ENCODE data around the gene BPI. TPM values are rescaled to one million over a fixed set of nuclear protein-coding genes. Genes with fewer than 3 reads are reported as not detected.
"Not testable (repeated sequence)": the region's sequence is repeated elsewhere in the genome, so short reads cannot be mapped to it uniquely, and the experiment has no call there.

Gene BPI
- total RNA-seq = under 1 TPM in 2 of 4 donors, not detected in 2; 0.22 to 0.40 TPM

DNA sequence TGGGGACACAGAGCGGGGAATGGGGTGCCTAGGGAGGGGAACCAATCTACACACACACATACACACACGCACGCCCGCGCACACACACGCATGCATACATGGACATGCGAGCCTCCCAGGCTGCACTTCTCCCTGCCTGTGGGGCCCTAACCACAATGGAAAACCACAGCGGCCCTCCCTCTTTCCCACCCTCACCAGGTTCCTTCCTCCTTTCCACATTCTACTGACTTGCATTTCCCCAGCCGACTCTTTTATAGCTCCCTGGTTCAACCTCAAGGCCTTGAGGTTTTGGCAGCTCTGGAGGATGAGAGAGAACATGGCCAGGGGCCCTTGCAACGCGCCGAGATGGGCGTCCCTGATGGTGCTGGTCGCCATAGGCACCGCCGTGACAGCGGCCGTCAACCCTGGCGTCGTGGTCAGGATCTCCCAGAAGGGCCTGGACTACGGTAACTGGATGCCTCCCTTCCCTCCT lies at the start of gene BPI:
Gene BPI, plus strand, starts transcription at position 249 of the 472 bp plus-strand sequence. Its CDS starts 68 bp downstream, at position 317.
- intact Hi-C loops (cut with DNase I) = no loop called here
- H3K4me1 ChIP-seq = peaks cover 0 to 4% of the 10 kb centered on the region in 2 donors
- no peak for TF ChIP-seq POLR2A (IDR thresholded peaks at IDR 0.05)
- TF ChIP-seq, protein P1, sequence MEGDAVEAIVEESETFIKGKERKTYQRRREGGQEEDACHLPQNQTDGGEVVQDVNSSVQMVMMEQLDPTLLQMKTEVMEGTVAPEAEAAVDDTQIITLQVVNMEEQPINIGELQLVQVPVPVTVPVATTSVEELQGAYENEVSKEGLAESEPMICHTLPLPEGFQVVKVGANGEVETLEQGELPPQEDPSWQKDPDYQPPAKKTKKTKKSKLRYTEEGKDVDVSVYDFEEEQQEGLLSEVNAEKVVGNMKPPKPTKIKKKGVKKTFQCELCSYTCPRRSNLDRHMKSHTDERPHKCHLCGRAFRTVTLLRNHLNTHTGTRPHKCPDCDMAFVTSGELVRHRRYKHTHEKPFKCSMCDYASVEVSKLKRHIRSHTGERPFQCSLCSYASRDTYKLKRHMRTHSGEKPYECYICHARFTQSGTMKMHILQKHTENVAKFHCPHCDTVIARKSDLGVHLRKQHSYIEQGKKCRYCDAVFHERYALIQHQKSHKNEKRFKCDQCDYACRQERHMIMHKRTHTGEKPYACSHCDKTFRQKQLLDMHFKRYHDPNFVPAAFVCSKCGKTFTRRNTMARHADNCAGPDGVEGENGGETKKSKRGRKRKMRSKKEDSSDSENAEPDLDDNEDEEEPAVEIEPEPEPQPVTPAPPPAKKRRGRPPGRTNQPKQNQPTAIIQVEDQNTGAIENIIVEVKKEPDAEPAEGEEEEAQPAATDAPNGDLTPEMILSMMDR (IDR thresholded peaks at IDR 0.05) = no peak

DNA sequence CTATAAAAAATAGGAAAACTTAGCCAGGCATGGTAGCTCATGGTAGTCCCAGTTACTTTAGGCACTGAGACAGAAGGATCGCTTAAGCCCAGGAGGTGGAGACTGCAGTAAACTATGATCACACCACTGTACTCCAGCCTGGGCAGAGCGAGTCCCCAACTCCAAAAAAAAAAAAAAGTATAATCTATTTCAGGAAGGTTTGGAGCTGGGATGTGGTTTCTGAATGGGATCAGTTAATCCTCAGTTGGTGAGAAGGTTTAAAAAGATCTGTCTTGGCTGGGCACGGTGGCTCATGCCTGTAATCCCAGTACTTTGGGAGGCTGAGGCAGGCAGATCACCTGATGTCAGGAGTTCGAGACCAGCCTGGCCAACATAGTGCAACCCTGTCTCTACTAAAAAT lies 49.3 kb upstream of the BPI start:
- 86 to 88% methylated on average over 4 of the region's 4 CpGs for WGBS, 2 donors
- intact Hi-C loops (cut with DNase I); H3K27me3 ChIP-seq: not testable (repeated sequence)

More for the DNA sequence above, at the start of gene BPI:
- Histone ChIP-seq H3K27ac (no peak within 1 kb of the TSS), H3K4me3 (replicated peaks in 1 of 3) (no peak within 1 kb of the TSS), H3K36me3 (no peaks in the 10 kb centered on the region), H3K9me3 (no peaks in the 10 kb centered on the region), H3K27me3 (peaks cover 4% of the 10 kb centered on the region)
- 65 to 86% methylated on average over 21 of the region's 21 CpGs for WGBS, 2 donors
- no peak for DNase-seq

DNA sequence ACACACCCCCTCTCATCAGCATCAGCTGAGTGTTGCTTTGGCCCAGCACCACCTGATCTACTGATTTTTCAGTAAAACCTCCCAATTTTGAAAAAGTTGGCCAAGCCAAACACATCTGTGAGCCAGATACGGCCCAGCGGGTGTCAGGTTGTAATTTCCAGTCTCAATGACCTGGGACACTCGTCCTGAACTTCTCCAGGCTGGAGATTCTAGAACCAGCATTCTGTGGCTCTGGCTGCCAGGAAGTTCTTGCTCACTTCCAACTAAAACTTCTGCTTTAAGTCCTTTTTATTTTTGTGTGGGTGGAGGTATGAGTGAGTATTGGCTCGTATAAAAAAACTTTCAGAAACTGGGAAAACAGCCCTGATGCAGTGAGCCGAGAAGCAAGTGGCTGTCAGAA lies 48.6 kb upstream of the BPI start:
- no peak for TF ChIP-seq POLR2A (IDR thresholded peaks at IDR 0.05)
- TF ChIP-seq, protein P1 (IDR thresholded peaks at IDR 0.05) = no peak
- peaks cover 0 to 16% of the 10 kb centered on the region in 2 donors for H3K4me1 ChIP-seq
- H3K4me3 ChIP-seq (replicated peaks in 1 of 3) = no peak overlapping the region
- 14 to 15% methylated on average over 5 of the region's 5 CpGs for WGBS, 2 donors
- peaks cover 5% of the 10 kb centered on the region for H3K27me3 ChIP-seq
- intact Hi-C loops (cut with DNase I) = no loop called here
- H3K36me3 ChIP-seq = no peaks in the 10 kb centered on the region
- peak overlapping the region in 1 of 3 donors; percentile 35 for H3K27ac ChIP-seq
- DNase-seq = peak; percentile 47 to 48
- no peaks in the 10 kb centered on the region for H3K9me3 ChIP-seq

More for the DNA sequence above, 49.3 kb upstream of the BPI start:
- H3K36me3 ChIP-seq; H3K9me3 ChIP-seq; H3K27ac ChIP-seq; DNase-seq; H3K4me3 ChIP-seq (replicated peaks in 1 of 3): not testable (repeated sequence)
- peaks cover 0 to 13% of the 10 kb centered on the region in 2 donors for H3K4me1 ChIP-seq

DNA sequence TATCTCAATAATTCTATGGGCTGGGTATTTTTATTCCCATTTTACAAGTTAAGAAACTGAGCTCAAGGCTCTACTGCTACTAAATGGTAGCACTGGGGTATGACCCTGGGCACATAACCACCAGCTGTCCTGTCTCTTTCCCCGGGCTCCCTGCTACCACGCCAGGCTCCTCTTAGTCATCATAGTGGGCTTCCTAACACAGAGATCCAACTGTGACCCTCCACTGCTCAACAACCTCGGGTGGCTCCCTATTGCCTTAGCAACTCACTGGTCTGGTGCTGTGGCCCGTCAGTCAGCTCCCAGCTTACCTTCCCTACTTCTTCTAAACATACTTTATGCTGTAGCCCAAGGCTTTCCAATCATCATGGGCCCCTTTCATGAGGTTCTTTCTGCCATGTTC lies 47.9 kb upstream of the BPI start:
- peaks cover 7% of the 10 kb centered on the region for H3K27me3 ChIP-seq
- H3K9me3 ChIP-seq = no peaks in the 10 kb centered on the region
- TF ChIP-seq POLR2A (IDR thresholded peaks at IDR 0.05) = no peak
- TF ChIP-seq, protein P1 (IDR thresholded peaks at IDR 0.05) = no peak
- intact Hi-C loops (cut with DNase I) = no loop called here
- no peak overlapping the region for H3K27ac ChIP-seq
- peaks cover 0 to 19% of the 10 kb centered on the region in 2 donors for H3K4me1 ChIP-seq
- no peak overlapping the region for H3K4me3 ChIP-seq (replicated peaks in 1 of 3)
- WGBS, 2 donors = 87 to 88% methylated on average over 4 of the region's 4 CpGs
- H3K36me3 ChIP-seq = no peaks in the 10 kb centered on the region
- no peak for DNase-seq

DNA sequence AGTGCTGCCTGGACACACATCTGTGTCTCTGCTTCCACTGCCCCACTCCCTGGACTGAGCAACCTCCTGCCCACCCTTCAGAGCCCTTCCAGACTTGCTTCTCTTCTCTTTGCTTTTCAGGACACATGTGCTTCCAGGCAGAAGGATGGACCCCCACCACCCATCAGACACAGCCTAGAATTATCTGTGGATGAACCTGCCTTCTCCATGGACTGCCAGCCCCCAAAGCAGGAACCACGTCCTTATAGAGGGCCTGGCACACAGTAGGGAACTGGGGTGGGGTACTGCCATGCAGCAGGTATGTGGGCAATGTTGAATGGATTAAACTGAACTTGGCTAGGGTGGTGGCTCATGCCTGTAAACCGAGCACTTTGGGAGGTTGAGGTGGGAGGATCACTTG lies 47.0 kb upstream of the BPI start:
- peaks cover 0 to 19% of the 10 kb centered on the region in 2 donors for H3K4me1 ChIP-seq
- no peak overlapping the region for H3K27ac ChIP-seq
- WGBS, 2 donors = 88 to 100% methylated on average over 2 of the region's 2 CpGs
- intact Hi-C loops (cut with DNase I) = no loop called here
- H3K36me3 ChIP-seq = no peaks in the 10 kb centered on the region
- H3K27me3 ChIP-seq = peaks cover 7% of the 10 kb centered on the region
- DNase-seq = no peak
- no peak for TF ChIP-seq POLR2A (IDR thresholded peaks at IDR 0.05)
- TF ChIP-seq, protein P1 (IDR thresholded peaks at IDR 0.05) = no peak
- H3K4me3 ChIP-seq (replicated peaks in 1 of 3) = no peak overlapping the region
- no peaks in the 10 kb centered on the region for H3K9me3 ChIP-seq
